HG02678 (cell line): ENCODE results near the gene PM20D2.

Experiments
- ATAC-seq: cut with Tn5 transposase; IDR thresholded peaks from one replicate; pipeline ENCODE4 v1.9.1; 2021; ENCODE audit warnings: mild to moderate bottlenecking, moderate library complexity; ENCODE audit not compliant: unreplicated experiment

PM20D2 gene

DNA sequence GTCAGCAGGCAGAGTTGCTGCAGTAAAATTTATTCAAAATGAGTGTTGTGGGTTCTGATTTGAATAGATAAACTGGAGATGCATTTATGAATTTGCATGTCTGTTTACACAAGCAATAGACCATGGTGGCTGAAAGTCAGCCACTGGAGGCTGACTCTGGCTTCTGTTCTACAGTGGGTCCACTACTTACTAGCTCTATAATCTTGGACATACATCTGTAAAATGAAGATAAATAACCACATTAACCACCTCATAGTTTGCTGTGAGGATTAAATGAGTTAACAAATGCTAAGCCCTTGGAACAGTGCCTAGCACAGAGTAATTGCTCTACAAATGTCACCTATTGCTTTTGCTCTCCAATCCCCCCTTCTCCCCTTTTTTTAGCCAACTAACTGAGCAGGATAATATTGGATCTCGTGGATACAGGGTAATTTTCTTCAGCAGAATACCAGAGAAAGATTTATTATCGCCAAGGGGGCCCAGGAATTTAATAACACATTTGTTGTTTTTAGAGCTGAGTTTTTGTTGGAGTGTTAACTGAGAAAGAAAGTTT lies 1.4 kb upstream of the PM20D2 start:
- ATAC-seq = peak; percentile 30

DNA sequence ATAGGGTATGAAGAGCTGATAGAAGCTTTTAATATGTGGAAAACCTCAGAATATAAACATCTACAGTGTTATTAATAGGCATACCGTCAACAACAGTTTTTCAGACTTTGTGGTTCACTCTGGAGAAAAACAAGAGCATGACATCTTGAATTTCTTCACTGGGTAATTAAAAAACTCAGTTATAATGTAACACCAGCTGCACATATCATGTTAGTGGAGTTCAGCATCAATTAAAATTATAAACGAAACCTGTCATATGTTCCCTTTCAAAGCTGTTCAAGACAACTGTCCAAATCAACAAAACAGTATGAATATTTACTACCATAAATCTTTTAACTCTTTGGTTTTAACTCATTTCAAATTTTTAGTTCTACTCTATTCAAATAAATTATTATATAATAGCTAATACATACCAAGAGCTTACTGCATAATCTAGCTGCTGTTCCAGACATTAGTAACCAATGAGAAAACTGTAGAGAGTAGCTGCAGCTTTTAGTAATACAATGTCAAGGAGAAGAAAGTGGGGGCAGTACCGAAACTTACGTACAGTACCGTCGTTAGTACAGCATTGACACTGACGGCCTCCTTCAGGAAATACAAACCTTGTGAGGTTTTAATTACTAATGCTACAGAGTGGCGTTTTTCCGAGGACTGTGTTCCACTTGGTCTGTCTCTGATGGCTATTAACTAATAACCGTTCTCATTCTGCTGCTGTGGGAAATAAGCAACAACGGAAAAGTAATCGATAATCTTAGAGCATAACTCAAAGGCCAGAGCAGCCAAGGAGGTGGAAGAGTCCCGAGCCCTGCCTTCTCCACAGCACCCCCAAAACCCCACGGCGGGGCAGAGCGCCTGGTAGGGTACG lies 532 bp upstream of the PM20D2 start:
- peak; percentile 56 for ATAC-seq

DNA sequence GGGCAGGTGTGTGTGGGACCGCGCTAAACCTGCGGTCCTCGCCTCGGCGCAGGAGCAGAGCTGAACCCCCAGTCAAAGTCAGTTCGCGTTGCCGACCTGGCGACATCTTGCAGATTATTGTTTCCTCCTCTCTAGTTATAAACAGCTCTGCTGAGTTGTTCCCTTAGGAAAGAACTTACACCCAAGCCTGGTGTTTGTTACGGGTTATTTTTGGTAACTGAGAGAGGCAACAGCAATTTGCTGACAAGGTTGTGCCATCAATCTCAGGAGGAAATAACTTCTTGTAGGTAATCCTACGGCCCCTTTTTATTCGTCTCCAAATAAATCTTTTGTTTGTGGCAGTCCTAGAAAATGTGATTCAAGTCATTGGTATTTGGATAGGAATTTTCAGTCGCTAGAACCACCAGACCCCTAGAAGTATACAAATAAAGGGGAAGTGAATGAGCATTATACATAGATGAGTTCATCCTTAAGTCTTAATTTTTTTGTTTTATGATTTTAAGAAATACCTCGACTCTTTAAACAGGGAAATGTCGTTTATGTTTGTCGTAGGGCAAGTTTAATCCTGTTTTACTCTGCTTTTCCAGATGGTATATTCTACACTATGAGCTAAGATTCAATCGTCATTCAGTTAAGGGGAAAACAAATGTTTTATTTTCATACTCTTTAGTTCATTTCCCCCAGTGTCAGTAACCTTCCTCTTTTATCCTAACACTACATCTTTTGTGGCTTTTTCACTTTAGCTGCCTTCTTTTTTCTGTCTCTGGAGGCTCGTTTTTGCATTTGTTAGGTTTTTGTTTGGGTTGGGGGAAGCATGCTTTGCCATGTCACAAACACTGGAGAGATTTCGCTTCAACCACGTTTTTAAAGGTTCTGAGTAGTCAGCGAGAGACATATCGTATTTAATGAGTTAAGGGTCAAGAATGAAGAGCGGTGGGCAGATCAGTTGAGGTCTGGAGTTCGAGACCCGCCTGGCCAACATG lies 1.2 kb downstream of the PM20D2 start:
- no peak for ATAC-seq

DNA sequence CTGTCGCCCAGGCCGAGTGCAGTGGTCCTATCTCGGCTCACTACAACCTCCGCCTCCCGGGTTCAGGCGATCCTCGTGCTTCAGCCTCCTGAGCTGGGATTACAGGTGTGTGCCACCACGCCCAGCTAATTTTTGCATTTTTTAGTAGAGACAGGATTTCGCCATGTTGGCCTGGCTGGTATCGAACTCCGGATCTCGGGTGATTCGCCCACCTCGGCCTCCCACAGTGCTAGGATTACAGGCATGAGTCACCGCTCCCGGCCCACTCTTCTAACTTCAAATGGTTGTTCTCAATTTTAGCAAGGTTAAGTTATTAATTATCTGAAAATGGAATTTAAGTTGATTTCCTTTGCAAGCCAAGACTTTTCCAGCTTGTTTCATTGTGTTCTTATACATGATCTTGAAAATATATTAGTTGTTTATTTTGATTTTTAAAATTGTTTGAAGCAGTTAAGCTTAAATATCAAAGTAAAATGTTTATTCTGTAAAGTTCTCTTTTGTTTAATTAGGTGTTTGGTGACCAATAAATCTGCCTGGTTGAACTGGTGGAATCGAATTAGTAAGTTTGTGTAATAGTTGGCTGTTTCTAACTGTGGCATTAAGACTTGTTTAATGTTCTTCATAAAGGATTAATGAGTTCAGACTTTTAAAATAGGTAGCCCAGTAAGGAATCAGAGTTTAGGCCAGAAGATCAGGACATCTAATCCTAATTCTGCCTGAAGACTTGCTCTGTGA lies 2.3 kb downstream of the PM20D2 start:
- ATAC-seq = no peak

DNA sequence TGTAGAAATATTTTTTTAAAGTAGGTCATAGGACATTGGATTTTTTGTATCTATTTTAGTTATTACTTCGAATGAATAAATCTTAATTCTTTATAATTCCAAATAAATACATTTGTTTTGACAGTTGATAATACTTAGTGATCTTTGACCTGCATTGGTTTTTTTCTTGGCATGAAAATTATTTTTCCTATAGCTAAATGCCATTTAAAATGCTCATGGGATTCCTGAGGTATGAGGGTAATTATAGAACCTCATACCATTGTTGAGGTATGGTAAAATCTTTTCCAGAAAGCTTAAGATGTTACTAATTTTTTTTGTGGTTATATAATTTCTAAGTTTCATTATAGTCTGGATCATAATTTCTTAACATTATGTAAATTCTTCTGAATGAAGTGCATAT lies 8.3 kb downstream of the PM20D2 start:
- no peak for ATAC-seq

DNA sequence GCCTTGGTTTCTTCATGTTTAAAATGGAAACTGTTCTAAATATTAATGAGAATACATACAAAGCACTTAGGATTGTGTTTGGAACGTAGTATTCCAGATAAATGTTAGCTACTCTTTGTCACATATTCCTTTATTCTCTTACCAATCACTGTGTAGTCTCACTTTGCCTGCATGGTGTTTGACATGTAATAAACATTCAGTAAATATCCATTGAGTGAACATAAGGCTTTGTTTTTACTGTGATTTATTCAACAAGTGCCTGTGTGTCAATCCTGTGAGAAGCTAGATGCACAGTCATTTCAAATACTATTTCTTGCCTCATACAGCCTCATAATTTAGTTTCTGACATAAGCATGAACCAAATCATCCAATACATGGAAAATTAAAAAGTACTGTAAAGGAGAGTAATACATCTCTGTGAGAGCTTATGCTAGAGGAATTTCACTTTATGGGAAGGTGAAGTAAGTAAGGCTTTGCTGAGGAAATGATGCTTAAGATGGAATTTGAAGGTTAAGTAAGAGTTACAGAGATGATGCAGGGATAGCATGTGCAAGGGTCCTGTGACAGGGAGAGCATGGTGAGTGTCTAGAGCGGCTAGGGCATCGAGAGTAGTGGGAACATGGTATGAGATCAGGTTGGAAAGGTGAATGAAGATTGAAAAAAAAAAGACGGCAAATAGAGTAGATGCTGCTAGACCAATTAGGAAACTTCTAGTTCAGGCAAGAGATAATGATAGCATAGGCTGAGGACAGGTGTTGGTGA lies 14.7 kb downstream of the PM20D2 start:
- no peak for ATAC-seq

DNA sequence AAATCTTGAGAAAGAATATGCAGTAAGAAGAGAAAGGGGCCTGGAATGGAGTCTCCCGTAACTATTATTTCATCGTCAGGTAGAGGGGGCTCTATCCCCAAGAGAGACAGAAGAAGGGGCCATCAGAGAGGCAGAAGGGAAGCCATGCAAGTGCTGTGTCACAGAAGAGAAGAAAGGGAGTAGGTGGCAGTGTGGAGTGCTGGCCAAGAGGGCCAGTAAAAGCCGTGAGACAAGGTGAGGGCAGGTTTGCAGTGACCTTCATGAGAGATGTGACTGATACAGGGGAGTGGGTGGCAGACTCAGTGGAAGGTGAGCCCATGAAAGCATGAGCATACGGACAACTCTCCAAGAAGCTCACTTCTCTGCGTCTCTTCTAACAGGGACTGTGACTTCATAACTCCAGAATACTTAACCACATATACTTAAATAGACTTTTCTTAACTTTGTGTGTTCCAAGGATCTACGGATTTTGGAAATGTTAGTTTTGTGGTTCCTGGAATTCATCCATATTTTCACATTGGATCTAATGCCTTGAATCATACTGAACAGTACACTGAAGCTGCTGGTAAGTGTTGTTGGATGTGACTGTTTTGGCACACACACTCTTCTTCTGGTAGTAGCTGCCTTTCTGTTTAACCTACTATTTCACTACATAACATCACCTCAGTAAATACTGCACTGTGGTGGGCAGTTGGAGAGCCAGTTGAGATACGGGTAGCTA lies 15.6 kb downstream of the PM20D2 start:
- ATAC-seq = no peak

DNA sequence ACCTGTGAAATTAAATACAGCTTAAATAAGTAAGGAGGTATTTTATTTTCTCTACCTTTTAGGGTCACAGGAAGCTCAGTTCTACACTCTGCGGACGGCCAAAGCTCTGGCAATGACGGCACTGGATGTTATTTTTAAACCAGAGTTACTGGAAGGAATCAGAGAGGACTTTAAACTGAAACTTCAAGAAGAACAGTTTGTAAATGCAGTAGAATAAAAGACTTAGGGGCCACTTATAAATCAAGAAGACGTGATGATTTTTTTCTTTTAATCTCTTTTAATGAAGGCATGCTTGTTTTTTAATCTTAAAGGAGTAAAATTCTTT lies 16.2 kb downstream of the PM20D2 start:
- no peak for ATAC-seq

DNA sequence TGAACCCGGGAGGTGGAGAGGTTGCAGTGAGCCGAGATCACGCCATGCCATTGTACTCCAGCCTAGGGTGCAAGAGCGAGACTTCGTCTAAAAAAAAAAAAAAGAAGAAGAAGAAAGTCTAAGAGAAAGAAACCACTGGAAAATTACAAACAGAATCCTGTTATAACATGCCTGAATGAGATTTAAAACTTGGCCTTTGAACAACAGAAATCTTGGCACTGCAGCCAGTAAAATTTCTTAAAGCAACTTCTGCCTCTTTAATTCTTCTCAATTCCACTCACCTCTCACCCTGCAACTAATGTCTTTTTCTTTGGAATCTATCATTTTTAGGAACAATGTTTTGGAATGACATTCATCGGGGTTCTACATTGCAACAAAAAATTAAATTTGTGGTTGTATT lies 26.3 kb downstream of the PM20D2 start:
- ATAC-seq = no peak

DNA sequence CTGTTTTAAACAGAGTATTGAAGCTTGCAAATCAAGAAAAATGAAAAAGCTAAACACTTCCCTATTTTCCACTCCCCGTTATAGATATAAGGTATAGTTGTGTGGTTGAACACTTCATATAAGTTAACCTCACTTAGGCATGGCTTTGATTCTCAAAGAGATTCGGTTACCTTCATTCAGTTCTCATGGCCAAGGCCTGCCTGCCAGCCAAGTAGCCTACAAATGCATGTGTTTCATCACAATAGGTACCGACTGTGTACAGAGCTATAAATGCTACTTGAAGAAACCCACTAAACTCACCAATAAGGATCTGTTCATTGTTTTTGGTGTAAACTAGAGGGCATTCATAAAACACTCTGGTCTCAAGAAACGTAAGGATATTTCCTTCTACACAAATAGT lies 27.8 kb downstream of the PM20D2 start:
- ATAC-seq = no peak

DNA sequence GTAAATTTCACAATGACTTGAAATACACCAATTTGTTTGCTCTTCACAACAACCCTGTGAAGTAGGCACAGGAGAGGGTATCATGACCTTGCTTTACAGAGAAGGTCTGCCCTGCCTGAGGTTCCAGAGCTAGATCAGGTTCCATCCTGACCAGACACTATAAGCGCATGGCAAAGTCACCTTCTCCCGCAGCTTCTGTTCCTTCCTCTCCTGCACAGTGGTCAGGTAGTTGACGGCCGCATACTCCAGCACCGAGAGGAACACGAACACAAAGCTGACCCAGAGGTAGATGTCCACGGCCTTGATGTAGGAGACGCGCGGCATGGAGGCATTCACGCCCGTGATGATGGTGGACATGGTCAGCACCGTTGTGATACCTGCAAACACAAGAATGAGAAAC lies 34.3 kb downstream of the PM20D2 start:
- ATAC-seq = no peak

DNA sequence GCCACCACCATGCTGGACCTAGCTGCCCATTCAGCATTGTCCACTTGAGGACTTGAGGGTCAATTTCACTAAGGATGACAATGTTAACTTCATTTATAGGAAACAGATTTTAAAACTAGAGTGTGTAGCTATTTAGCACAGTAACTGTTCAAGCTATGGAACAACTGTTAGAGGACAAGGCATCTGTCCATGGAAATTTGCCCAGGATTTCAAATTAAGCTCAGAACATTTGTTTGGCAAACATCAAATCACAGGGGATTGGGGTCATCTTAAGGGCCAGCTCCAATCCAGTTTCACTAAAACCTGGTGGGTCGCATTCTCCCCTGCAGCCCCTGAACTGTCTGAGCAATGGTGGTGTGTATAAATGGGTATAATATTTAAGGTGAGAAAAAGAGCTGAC lies 35.1 kb downstream of the PM20D2 start:
- ATAC-seq = no peak

DNA sequence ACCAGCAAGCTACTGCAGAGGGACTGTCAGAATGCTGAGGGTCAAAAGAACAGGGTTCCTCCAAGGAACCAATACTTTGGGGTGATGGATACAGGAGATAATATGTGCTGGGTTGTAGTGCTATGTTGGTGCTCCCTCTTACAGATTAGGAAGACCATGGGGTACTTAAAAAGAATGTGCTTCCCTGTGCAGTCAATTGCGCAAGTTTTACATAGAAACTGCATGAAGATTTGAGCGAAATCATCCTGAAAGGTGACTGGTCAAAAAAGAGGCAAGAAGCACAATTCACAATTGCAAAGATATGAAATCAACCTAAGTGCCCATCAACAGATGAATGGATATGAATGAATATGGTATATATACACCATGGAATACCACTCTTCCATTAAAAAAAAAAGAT lies 37.4 kb downstream of the PM20D2 start:
- no peak for ATAC-seq

DNA sequence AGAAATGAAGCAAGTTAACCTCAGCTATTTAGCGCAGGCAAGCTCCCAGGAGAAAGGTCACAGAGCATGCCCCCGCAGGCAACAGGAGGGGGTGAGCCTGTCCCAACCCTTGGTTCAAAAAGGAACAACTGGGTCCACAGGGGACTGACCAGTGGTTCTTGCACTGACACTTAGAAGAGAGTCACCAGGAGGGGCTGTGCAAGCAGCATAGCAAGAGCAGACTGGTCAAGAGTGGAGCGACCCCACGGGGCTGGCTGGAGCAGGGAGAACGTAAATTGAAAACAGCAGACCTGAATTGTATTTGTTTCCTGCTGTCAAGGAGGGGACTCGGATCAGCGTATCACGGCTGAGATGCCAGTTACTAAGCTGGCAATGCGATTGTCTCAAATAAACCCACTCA lies 38.5 kb downstream of the PM20D2 start:
- ATAC-seq = no peak

DNA sequence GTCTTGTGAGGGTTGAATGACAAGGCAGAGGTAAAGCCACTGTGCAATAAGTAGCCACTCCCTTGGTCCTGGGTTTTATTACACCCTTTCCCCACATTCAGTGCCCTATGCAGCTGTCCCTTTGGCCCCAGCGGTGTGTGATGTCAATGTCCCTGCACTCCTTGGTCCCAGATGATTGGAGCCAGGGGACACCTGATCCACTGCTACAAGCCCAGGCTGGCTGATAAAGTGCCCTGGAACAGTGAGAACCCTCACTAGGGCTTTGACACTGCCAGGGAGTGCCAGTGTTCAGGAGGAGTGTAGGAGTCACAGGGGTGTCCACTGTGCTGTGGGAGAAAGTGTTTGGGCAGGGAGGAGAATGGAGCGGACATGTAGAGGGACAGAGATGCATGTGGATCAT lies 40.9 kb downstream of the PM20D2 start:
- no peak for ATAC-seq

DNA sequence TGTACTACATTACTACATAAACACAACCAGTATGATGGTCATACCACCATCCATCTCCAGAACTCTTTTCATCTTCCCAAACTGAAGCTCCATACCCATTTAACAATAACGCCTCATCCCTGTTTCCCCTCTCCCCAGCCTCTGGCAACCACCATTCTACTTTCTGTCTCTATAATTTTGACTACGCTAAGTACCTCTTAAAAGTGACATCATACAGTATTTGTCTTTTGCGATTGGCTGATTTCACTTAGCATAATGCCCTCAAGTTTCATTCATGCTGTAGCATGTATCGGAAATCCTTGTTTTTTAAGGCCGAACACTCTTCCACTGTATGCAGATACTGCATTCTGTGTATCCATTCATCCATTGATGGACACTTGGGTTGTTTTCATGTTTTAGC lies 41.6 kb downstream of the PM20D2 start:
- no peak for ATAC-seq

DNA sequence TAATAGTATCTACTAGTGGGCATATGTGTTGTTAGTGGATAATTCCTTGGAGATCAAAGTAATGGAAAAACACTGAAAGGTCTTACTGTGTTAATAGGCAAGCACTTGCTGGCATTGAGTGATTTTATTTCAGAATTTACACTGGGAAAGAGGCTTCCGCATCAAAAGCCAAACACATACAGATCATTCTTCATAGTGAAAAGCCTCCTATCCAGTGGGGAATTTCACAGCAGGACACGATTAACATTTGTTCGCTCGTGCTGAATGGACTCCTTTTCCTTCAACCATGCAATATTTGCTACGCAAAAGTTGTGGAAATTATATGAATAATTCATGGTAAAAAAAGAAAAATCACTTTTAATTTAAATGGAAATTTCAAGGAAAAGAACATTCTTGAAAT lies 44.9 kb downstream of the PM20D2 start:
- ATAC-seq = no peak

DNA sequence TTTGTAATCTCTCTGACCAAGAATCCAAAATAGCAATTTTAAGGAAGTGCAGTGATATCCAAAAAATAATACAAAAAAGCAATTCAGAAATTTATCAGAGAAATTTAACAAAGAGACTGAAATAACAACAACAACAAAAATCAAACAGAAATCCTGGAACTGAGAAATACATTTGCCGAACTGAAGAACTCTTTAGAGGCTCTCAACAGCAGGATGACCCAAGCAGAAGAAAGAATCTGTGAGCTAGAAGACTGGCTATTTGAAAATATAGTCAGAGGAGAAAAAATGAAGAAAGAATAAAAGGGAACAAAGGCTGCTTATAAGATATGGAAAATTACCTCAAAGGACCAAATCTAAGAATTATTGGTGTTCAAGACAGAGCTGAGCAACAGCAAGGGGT lies 48.7 kb downstream of the PM20D2 start:
- no peak for ATAC-seq

DNA sequence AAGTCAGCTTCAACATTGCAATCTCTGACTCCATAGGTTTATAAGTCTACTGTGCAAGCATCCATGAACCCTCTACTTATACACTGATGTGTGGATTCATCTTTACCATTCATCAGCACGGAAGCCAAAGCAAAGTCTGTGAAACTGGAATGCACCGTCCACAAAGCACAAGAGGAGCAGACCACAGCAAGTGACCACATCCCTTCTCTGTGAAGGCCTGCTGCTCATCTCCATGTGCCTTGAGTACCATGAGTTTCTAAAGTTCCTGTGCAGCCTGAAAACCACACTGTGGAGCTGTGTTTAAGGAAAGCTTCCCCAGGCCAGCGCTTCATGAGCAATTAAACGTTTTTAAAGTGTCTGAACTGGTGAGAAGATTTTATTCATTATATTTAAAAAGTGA lies 51.3 kb downstream of the PM20D2 start:
- ATAC-seq = no peak

DNA sequence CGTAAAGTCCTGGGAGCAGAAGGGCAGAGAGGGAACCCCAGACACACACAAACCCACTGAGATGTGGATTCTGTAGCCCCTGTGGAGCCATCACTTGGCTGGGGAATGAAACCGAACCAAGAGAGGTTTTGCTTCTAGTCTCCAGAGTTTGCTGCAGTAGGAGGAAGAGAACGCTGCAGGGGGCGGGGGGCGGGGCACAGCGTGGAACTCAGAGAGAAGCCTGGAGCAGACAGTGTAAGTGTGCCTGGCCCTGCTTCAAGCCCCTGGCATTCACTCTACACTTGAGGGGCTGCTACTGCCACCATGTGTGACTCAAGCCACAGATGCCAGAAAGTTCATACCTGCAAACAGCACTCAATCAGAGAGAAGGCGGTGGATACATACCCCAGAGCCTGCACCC lies 52.4 kb downstream of the PM20D2 start:
- no peak for ATAC-seq
